ENCODE measurements around the gene SKI.

The SKI gene

DNA sequence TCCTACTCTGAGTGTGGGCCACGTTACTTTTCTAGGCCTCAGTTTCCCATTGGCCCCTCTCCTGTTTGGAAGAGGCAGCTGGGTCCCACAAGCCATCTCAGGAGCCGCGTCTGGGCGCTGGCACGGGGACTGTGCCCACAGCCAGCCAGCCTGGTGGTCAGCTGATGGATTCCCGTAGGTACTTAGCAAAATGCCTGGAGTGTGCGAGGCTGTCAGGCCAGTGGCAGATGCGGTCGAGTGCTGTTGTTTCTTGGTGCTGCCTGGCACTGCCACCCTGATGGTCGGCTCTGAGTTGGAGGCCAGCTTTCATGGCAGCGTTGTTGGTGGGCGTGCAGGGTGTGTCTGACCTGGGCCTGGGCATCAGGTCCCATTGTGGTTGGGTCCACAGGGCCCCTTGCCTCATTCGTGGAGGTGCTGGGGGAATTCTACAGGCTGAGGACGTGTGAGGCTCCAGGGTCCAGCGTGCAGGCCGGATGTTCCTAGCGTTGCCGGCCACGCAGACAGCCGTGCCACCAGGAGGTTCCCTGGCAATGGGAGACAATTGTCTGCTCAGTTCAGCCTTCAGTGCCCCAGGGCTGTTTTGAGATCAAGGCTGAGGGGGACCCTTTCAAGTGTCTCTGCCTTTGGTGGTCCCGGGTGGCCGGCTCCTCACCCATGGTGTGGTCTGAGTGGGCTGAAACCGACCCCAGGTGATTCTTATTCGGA, 20.9 kb downstream of the SKI start:
- ChIA-PET POLR2A (no interaction called here), CTCF (no interaction called here)
- TF ChIP-seq, protein P1, sequence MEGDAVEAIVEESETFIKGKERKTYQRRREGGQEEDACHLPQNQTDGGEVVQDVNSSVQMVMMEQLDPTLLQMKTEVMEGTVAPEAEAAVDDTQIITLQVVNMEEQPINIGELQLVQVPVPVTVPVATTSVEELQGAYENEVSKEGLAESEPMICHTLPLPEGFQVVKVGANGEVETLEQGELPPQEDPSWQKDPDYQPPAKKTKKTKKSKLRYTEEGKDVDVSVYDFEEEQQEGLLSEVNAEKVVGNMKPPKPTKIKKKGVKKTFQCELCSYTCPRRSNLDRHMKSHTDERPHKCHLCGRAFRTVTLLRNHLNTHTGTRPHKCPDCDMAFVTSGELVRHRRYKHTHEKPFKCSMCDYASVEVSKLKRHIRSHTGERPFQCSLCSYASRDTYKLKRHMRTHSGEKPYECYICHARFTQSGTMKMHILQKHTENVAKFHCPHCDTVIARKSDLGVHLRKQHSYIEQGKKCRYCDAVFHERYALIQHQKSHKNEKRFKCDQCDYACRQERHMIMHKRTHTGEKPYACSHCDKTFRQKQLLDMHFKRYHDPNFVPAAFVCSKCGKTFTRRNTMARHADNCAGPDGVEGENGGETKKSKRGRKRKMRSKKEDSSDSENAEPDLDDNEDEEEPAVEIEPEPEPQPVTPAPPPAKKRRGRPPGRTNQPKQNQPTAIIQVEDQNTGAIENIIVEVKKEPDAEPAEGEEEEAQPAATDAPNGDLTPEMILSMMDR (IDR thresholded peaks at IDR 0.05; ENCODE audit: control extremely low read depth, extremely low read depth, low read depth, missing control alignments): no peak
- no peak for DNase-seq (ENCODE audit: extremely low spot score)

DNA sequence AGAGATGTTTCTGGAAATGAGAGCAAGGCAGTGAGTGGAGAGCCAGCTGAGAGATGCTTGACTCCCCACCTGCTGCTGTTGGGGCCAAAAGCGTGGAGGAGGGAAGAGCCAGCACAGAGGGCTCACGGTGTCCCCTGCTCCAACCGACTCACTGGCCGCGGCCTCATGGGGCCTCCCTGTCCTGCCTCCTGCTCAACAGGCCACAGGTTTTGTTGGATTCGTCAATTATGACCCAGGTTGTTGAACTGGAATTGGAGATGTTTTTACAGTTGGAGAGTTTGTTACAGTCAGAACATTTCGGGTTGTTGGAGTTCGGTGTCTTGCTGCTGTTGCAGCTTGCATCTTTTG, 21.4 kb downstream of the SKI start:
- TF ChIP-seq, protein P1 (IDR thresholded peaks at IDR 0.05; ENCODE audit: control extremely low read depth, extremely low read depth, low read depth, missing control alignments): no peak
- POLR2A ChIA-PET: no interaction called here
- CTCF ChIA-PET: no interaction called here
- DNase-seq (ENCODE audit: extremely low spot score): no peak

DNA sequence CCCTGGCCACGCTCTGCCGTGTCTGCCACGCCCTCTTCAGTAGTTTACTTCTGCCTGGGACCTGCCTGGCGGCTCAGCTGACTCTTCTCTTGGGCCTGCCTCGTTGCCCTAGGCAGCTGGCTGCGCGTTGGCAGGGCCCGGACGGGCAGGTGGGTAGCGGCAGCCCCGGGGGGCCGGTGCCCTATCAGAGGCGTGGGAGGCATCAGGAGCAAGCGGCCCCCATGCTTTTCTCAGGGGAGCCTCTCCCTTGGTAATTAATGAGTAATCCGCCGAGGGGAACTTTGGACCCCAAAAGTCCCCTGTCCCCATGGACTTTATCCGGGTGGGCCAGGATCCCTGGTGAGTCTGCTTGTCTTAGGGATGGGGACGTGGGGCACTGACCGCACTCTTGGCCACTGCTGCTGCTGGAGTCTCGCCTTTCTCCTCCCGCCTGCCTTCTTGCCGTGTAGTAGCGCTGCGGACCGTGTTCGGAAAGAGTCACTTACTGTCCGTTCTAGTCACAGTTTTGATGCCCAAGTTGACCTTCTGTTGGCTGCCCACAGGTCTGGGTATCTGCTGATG, 22.7 kb downstream of the SKI start:
- DNase-seq (ENCODE audit: extremely low spot score): no peak
- TF ChIP-seq, protein P1 (IDR thresholded peaks at IDR 0.05; ENCODE audit: control extremely low read depth, extremely low read depth, low read depth, missing control alignments): no peak
- POLR2A ChIA-PET: interaction anchor here (0.7 kb wide), 1 partner anchor 23 kb away, joined by 3 read pairs; the partner anchor contains the start of gene SKI
- CTCF ChIA-PET: no interaction called here

DNA sequence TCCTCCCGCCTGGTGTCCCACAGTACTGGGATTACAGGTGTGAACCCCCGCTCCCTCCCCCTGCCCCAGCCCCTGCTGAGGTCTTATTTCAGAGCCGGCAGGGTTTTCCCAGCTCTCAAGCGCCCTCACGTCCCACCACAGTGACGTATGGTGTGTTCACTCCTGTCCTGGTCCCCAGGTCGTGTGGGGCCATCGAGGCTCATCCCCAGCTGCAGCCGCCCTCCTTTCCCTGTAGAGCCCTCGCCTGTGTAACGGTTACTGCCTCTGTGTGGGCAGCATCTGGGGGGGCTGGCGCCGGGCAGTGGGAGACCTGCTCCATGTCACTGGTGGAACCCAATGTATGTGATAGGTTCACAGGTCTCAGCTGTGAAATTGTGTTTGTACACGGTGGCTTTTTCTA, 23.2 kb downstream of the SKI start:
- ChIA-PET CTCF (no interaction called here), POLR2A (no interaction called here)
- TF ChIP-seq, protein P1 (IDR thresholded peaks at IDR 0.05; ENCODE audit: control extremely low read depth, extremely low read depth, low read depth, missing control alignments): no peak
- no peak for DNase-seq (ENCODE audit: extremely low spot score)

DNA sequence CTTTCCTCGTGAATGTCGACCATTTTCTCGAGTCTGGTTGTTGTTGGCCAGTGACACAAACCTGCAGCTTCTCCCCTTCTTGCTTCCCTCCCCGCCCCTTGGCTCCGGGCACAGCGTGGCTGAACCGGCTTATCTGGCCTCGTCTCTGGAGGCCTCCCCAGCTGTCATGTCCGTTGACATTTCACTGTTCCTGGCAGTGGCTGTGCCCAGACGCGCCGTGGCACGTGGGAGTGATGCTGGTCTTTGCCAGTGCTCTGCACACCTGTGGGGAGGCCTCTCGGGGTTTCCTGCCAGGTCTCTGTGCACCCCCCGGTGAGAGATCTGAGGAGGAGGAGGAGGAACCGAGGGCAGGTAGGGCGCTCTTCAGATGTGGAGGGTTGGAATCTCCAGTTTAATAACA, 23.7 kb downstream of the SKI start:
- no peak for DNase-seq (ENCODE audit: extremely low spot score)
- POLR2A ChIA-PET: no interaction called here
- TF ChIP-seq, protein P1 (IDR thresholded peaks at IDR 0.05; ENCODE audit: control extremely low read depth, extremely low read depth, low read depth, missing control alignments): no peak
- CTCF ChIA-PET: no interaction called here

DNA sequence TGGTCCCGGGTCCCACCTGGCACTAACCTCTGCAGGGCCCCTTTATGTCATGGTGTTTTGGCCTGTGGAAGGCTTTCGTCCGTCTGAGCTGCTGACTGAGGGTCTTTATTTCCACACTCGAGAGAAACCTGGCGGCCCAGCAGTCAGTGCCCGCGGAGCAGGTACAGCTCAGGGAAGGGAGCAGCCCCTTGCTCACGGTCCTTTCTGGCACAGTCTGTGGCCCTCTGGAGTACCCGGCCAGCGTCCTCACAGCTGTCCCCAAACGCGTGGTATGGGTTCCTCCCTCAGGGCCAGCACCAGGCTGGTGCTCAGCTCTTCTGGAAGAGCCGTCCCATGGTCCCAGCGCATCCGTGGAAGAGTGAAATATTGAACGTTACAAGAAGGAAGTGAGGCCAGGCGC, 24.3 kb downstream of the SKI start:
- ChIA-PET POLR2A (no interaction called here), CTCF (no interaction called here)
- TF ChIP-seq, protein P1 (IDR thresholded peaks at IDR 0.05; ENCODE audit: control extremely low read depth, extremely low read depth, low read depth, missing control alignments): no peak
- DNase-seq (ENCODE audit: extremely low spot score): no peak
